B cell (primary cell): ENCODE results near the gene HBZ.

ENCODE experiments used
- CTCF ChIP-seq: fragments of 200-600 bp; IDR thresholded peaks from one replicate; pipeline ENCODE4 v1.8.0; 2022; ENCODE audit warnings: antibody characterized with exemption, mild to moderate bottlenecking
- EZH2 ChIP-seq: IDR thresholded peaks from 2 replicates; pipeline ENCODE4 v1.6.1; 2012; ENCODE audit warnings: borderline replicate concordance, low read depth, mild to moderate bottlenecking, moderate library complexity, low read length; ENCODE audit not compliant: insufficient read depth, poor library complexity, severe bottlenecking

GRCh38 chr16:192686-193085 is 40.2 kb downstream of the HBZ start:
- TF ChIP-seq CTCF (no peak), EZH2 (no peak)
